Measurements from ENCODE around the gene PRKAG2.
"Not testable (repeated sequence)": the region's sequence is repeated elsewhere in the genome, so short reads cannot be mapped to it uniquely, and the experiment has no call there.

Gene PRKAG2

GRCh38 chr7:151884312-151885201 lies 7.6 kb upstream of the PRKAG2 start:
- no peak for DNase-seq (ENCODE audit: low read depth)

GRCh38 chr7:151883857-151884256 lies 6.9 kb upstream of the PRKAG2 start:
- no peak for DNase-seq (ENCODE audit: low read depth)

- DNase-seq (ENCODE audit: low read depth), result no peak
Observed at GRCh38 chr7:151882734-151883133, 5.8 kb upstream of the PRKAG2 start.

GRCh38 chr7:151880688-151881087 lies 3.8 kb upstream of the PRKAG2 start:
- DNase-seq (ENCODE audit: low read depth), result no peak

- no peak for DNase-seq (ENCODE audit: low read depth)
Observed at GRCh38 chr7:151877911-151878835, 1.3 kb upstream of the PRKAG2 start.

GRCh38 chr7:151875942-151876898 lies 695 bp downstream of the PRKAG2 start:
- peak; percentile 60 for DNase-seq (ENCODE audit: low read depth)

GRCh38 chr7:151874479-151874878 lies 2.4 kb downstream of the PRKAG2 start:
- not testable (repeated sequence) for DNase-seq (ENCODE audit: low read depth)

GRCh38 chr7:151873402-151873965 lies 3.4 kb downstream of the PRKAG2 start:
- DNase-seq (ENCODE audit: low read depth), result no peak

GRCh38 chr7:151872531-151873401 lies 4.1 kb downstream of the PRKAG2 start:
- no peak for DNase-seq (ENCODE audit: low read depth)

- no peak for DNase-seq (ENCODE audit: low read depth)
Observed at GRCh38 chr7:151871904-151872303, 5.0 kb downstream of the PRKAG2 start.

- no peak for DNase-seq (ENCODE audit: low read depth)
Observed at GRCh38 chr7:151871189-151871735, 5.7 kb downstream of the PRKAG2 start.

GRCh38 chr7:151869968-151870918 lies 6.7 kb downstream of the PRKAG2 start:
- no peak for DNase-seq (ENCODE audit: low read depth)

GRCh38 chr7:151869455-151869854 lies 7.5 kb downstream of the PRKAG2 start:
- no peak for DNase-seq (ENCODE audit: low read depth)

GRCh38 chr7:151869109-151869428 lies 7.8 kb downstream of the PRKAG2 start:
- no peak for DNase-seq (ENCODE audit: low read depth)

GRCh38 chr7:151868396-151869108 lies 8.4 kb downstream of the PRKAG2 start:
- no peak for DNase-seq (ENCODE audit: low read depth)

GRCh38 chr7:151867912-151868311 lies 9.0 kb downstream of the PRKAG2 start:
- DNase-seq (ENCODE audit: low read depth), result no peak

GRCh38 chr7:151866761-151867655 lies 9.9 kb downstream of the PRKAG2 start:
- DNase-seq (ENCODE audit: low read depth), result no peak

Data from T-helper 22 cell (primary cell).